ENCODE data around the gene PUS1. TPM values are rescaled to one million over a fixed set of nuclear protein-coding genes. Genes with fewer than 3 reads are reported as not detected.

The PUS1 gene
- total and polyA plus RNA-seq, 9 of the 15 experiments (the other 6 are each of a cell fraction or from before 2014, with no cell fraction given): 1.9 to 90.8 (median 30.0) TPM

- TF ChIP-seq KDM5B (IDR thresholded peaks at IDR 0.05; ENCODE audit: insufficient replicate concordance, low read depth, low read length) (no peak), HDGF (IDR thresholded peaks at IDR 0.05) (no peak), ZNF551 (CRISPR knock-in tag; IDR thresholded peaks at IDR 0.05) (no peak), ZFP36 (IDR thresholded peaks at IDR 0.05; ENCODE audit: low read depth, low read length, partially characterized antibody) (no peak), MCM5 (IDR thresholded peaks at IDR 0.05; ENCODE audit: low read depth) (no peak), C11orf30 (IDR thresholded peaks at IDR 0.05; ENCODE audit: low read depth) (no peak), CREM (IDR thresholded peaks at IDR 0.05; ENCODE audit: low read depth) (no peak), MAFG (tag; conservative IDR thresholded peaks at IDR 0.05) (no peak), ZNF146 (CRISPR knock-in tag; IDR thresholded peaks at IDR 0.05; ENCODE audit: unreplicated experiment) (no peak), ZKSCAN1 (IDR thresholded peaks at IDR 0.05; ENCODE audit: low read depth, low read length) (no peak), EGR1 (conservative IDR thresholded peaks at IDR 0.05) (no peak), COPS2 (conservative IDR thresholded peaks at IDR 0.05) (no peak), ZFPM2 (CRISPR knock-in tag; IDR thresholded peaks at IDR 0.05) (no peak), MTA2 (IDR thresholded peaks at IDR 0.05; ENCODE audit: low read depth) (no peak), ZC3H4 (CRISPR knock-in tag; IDR thresholded peaks at IDR 0.05; ENCODE audit: borderline replicate concordance) (no peak), BACH1 (tag; IDR thresholded peaks at IDR 0.05) (no peak), ZNF232 (CRISPR knock-in tag; IDR thresholded peaks at IDR 0.05) (no peak), RAD21 (CRISPR knock-in tag; conservative IDR thresholded peaks at IDR 0.05 in 1 of 2, IDR thresholded peaks at IDR 0.05 in 1 of 2) (no peak), MEF2A (IDR thresholded peaks at IDR 0.05; ENCODE audit: control insufficient read depth, low read depth, low read length) (no peak), ZNF507 (tag; conservative IDR thresholded peaks at IDR 0.05) (no peak), MNT (conservative IDR thresholded peaks at IDR 0.05) (no peak), RREB1 (CRISPR knock-in tag; IDR thresholded peaks at IDR 0.05) (no peak)
These were observed 743 bp downstream of the PUS1 start (continued) for GRCh38 chr12:131929581-131930456.
